CD14-positive monocyte (primary cell): ENCODE measurements around the gene ADAMTS15. TPM values are rescaled to one million over a fixed set of nuclear protein-coding genes. Genes with fewer than 3 reads are reported as not detected.
A peak's percentile ranks its signal among the peaks of the same experiment; 100 is the strongest.
"Not testable (repeated sequence)": the region's sequence is repeated elsewhere in the genome, so short reads cannot be mapped to it uniquely, and the experiment has no call there.

ENCODE experiments used
- DNase-seq, 3 donors: peaks; one replicate each; pipeline ENCODE4 v3.0.0-alpha.2; 2011 to 2022
- H2AFZ ChIP-seq: 2 replicates; pipeline ENCODE4 v1.6.0; 2012; ENCODE audit warnings: mild to moderate bottlenecking, low read depth, low read length, inconsistent platforms; ENCODE audit not compliant: insufficient read depth, poor library complexity, severe bottlenecking
- H3K27ac ChIP-seq, 2 donors: 1 replicate in 1 of 2; 2 replicates in 1 of 2; pipeline ENCODE4 v1.5.1; 2012 to 2013; ENCODE audit warnings: low read length in 2 of 2, control low read depth in 1 of 2, inconsistent platforms in 1 of 2, low read depth in 1 of 2, mild to moderate bottlenecking in 1 of 2
- H3K27me3 ChIP-seq, 2 donors: one replicate each; pipeline versions ENCODE4 v1.6.0 to v1.6.1; 2011 to 2013; ENCODE audit warnings: low read length in 2 of 2; ENCODE audit not compliant: control insufficient read depth in 2 of 2, insufficient read depth in 2 of 2
- H3K36me3 ChIP-seq, 2 donors: replicated peaks in 1 of 2; 1 replicate in 1 of 2; 2 replicates in 1 of 2; pipeline versions ENCODE4 v1.5.1 to v1.6.1; 2012 to 2013; ENCODE audit warnings: low read length in 2 of 2, control low read depth in 1 of 2, inconsistent platforms in 1 of 2, mild to moderate bottlenecking in 1 of 2; ENCODE audit not compliant: insufficient read depth in 2 of 2, control insufficient read depth in 1 of 2
- H3K4me1 ChIP-seq, 2 donors: 1 replicate in 1 of 2; 2 replicates in 1 of 2; pipeline versions ENCODE4 v1.5.1 to v1.6.1; 2012 to 2013; ENCODE audit warnings: low read length in 2 of 2, control low read depth in 1 of 2, inconsistent platforms in 1 of 2, mild to moderate bottlenecking in 1 of 2, moderate library complexity in 1 of 2; ENCODE audit not compliant: insufficient read depth in 2 of 2, control insufficient read depth in 1 of 2
- H3K4me2 ChIP-seq: replicated peaks from 2 replicates; pipeline ENCODE3; 2012; ENCODE audit warnings: low read length, moderate library complexity, mild to moderate bottlenecking; ENCODE audit not compliant: poor library complexity, severe bottlenecking; ENCODE audit errors: extremely low read depth
- H3K4me3 ChIP-seq, 3 experiments: fragments of 200-600 bp in 1 of 3; sonication (generic) in 1 of 3; replicated peaks in 1 of 3; 1 replicate in 2 of 3; 2 replicates in 1 of 3; pipeline ENCODE4 v1.5.1; 2011 to 2013; ENCODE audit warnings: low read length in 3 of 3, mild to moderate bottlenecking in 3 of 3, control low read depth in 2 of 3, low read depth in 2 of 3, inconsistent platforms in 1 of 3, moderate library complexity in 1 of 3
- H3K79me2 ChIP-seq: 2 replicates; pipeline ENCODE4 v1.6.0; 2012; ENCODE audit warnings: mild to moderate bottlenecking, control low read depth, inconsistent platforms, low read length, moderate library complexity; ENCODE audit not compliant: insufficient read depth
- H3K9ac ChIP-seq: 2 replicates; pipeline ENCODE4 v1.6.0; 2017; ENCODE audit warnings: low read length, mild to moderate bottlenecking; ENCODE audit not compliant: insufficient read depth, poor library complexity, severe bottlenecking
- H3K9me3 ChIP-seq, 2 donors: replicated peaks in 1 of 2; 1 replicate in 1 of 2; 2 replicates in 1 of 2; pipeline versions ENCODE4 v1.5.1 to v1.6.1; 2012 to 2013; ENCODE audit warnings: low read length in 2 of 2, control low read depth in 1 of 2; ENCODE audit not compliant: control insufficient read depth in 1 of 2, insufficient read depth in 1 of 2
- H4K20me1 ChIP-seq: 2 replicates; pipeline ENCODE4 v1.6.0; 2012; ENCODE audit warnings: mild to moderate bottlenecking, low read length, control low read depth, moderate library complexity; ENCODE audit not compliant: insufficient read depth
- H3K27ac Mint-ChIP-seq, 7 donors: one replicate each; pipeline ENCODE4 v1.8.0; 2020; ENCODE audit warnings: mild to moderate bottlenecking in 7 of 7, mixed read lengths in 7 of 7, moderate library complexity in 6 of 7, inconsistent platforms in 2 of 7
- H3K27me3 Mint-ChIP-seq, 3 donors: one replicate each; pipeline ENCODE4 v1.8.0; 2021 to 2022; ENCODE audit warnings: low read depth in 3 of 3, mild to moderate bottlenecking in 3 of 3, mixed read lengths in 3 of 3, moderate library complexity in 3 of 3, inconsistent platforms in 1 of 3
- H3K36me3 Mint-ChIP-seq, 2 donors: one replicate each; pipeline ENCODE4 v1.8.0; 2020; ENCODE audit warnings: mixed read lengths in 2 of 2, inconsistent platforms in 1 of 2, mild to moderate bottlenecking in 1 of 2
- H3K4me1 Mint-ChIP-seq: one replicate; pipeline ENCODE4 v1.8.0; 2020; ENCODE audit warnings: mild to moderate bottlenecking, mixed read lengths
- H3K4me3 Mint-ChIP-seq, 2 donors: one replicate each; pipeline ENCODE4 v1.8.0; 2020; ENCODE audit warnings: mild to moderate bottlenecking in 2 of 2, mixed read lengths in 2 of 2, moderate library complexity in 1 of 2
- H3K9me3 Mint-ChIP-seq, 7 donors: one replicate each; pipeline ENCODE4 v1.8.0; 2020 to 2022; ENCODE audit warnings: mixed read lengths in 7 of 7, mild to moderate bottlenecking in 6 of 7, moderate library complexity in 6 of 7, inconsistent platforms in 2 of 7
- CTCF ChIP-seq: fragments of 200-600 bp; IDR thresholded peaks from one replicate; pipeline ENCODE4 v1.8.0; 2022; ENCODE audit warnings: antibody characterized with exemption, mild to moderate bottlenecking
- WGBS: methylation state at CpG from one replicate; pipeline ENCODE4 v1.1.5; 2013; ENCODE audit warnings: missing lambda C conversion rate; ENCODE audit not compliant: insufficient coverage; 5-methylcytosine and 5-hydroxymethylcytosine counted together
- intact Hi-C, 2 donors: fragments of 100-400 bp; cut with micrococcal nuclease; formaldehyde crosslinking; loops; one replicate each; pipeline versions ENCODE4 v1.15.0 to v1.15.1; 2023
- polyA plus RNA-seq, 3 donors: library from polyadenylated mRNA; depleted of rRNA in 1 of 3; unstranded in 2 of 3; stranded (reverse) in 1 of 3; fragments of 300-500 nt in 2 of 3; fragments of >200 nt in 1 of 3; fragmentation: Illumina TruSeq in 2 of 3; gene quantifications; 1 replicate in 2 of 3; 2 replicates in 1 of 3; pipeline ENCODE4 v1.2.3, GENCODE V29; 2012 to 2021

The ADAMTS15 gene
- polyA plus RNA-seq, 3 donors: not detected

GRCh38 chr11:130436171-130436570, 12.3 kb upstream of the ADAMTS15 start:
- Histone ChIP-seq H3K27me3 (peaks cover 2 to 3% of the 10 kb centered on the region in 2 donors), H3K36me3 (no peaks in the 10 kb centered on the region), H4K20me1 (no peaks in the 10 kb centered on the region), H3K4me2 (no peak overlapping the region), H3K4me1 (no peaks in the 10 kb centered on the region), H3K79me2 (no peaks in the 10 kb centered on the region), H3K9me3 (no peaks in the 10 kb centered on the region), H3K9ac (no peak overlapping the region), H3K4me3 (no peak overlapping the region), H2AFZ (no peak overlapping the region), H3K27ac (no peak overlapping the region)
- H3K27ac Mint-ChIP-seq: no peak overlapping the region
- DNase-seq: no peak
- no peaks in the 10 kb centered on the region for H3K36me3 Mint-ChIP-seq
- peaks cover 10 to 15% (median 11%) of the 10 kb centered on the region in 3 donors for H3K27me3 Mint-ChIP-seq
- peaks cover 11% of the 10 kb centered on the region for H3K4me1 Mint-ChIP-seq
- H3K4me3 Mint-ChIP-seq: no peak overlapping the region
- no peak for TF ChIP-seq CTCF
- intact Hi-C loops: no loop called here
- WGBS: no CpG with 5 or more reads among the region's 3 CpGs
- peaks cover 0 to 8% (median 2%) of the 10 kb centered on the region in 7 donors for H3K9me3 Mint-ChIP-seq

GRCh38 chr11:130437848-130438247, 10.6 kb upstream of the ADAMTS15 start:
- intact Hi-C loops: no loop called here
- Histone ChIP-seq H3K9me3 (no peaks in the 10 kb centered on the region), H3K9ac (no peak overlapping the region), H3K79me2 (no peaks in the 10 kb centered on the region), H3K4me3 (no peak overlapping the region), H3K4me2 (no peak overlapping the region), H3K36me3 (no peaks in the 10 kb centered on the region), H4K20me1 (no peaks in the 10 kb centered on the region), H3K4me1 (no peaks in the 10 kb centered on the region), H2AFZ (no peak overlapping the region), H3K27me3 (no peaks in the 10 kb centered on the region), H3K27ac (no peak overlapping the region)
- no peak for TF ChIP-seq CTCF
- Mint-ChIP-seq H3K27ac (no peak overlapping the region), H3K9me3 (peaks cover 0 to 10% (median 2%) of the 10 kb centered on the region in 7 donors), H3K4me3 (no peak overlapping the region), H3K4me1 (peaks cover 11% of the 10 kb centered on the region), H3K27me3 (peaks cover 7 to 12% (median 11%) of the 10 kb centered on the region in 3 donors), H3K36me3 (no peaks in the 10 kb centered on the region)
- no peak for DNase-seq
- 96% methylated on average over 5 of the region's 7 CpGs for WGBS

GRCh38 chr11:130438401-130439159, 9.9 kb upstream of the ADAMTS15 start:
- H3K4me1 ChIP-seq, H3K9ac ChIP-seq, H3K27ac Mint-ChIP-seq, H3K9me3 Mint-ChIP-seq, H3K4me3 ChIP-seq, DNase-seq, H3K36me3 Mint-ChIP-seq, H3K4me3 Mint-ChIP-seq, H3K36me3 ChIP-seq, H3K4me2 ChIP-seq, H3K27me3 ChIP-seq, H3K27ac ChIP-seq, H3K79me2 ChIP-seq, intact Hi-C loops, H4K20me1 ChIP-seq, H3K9me3 ChIP-seq: not testable (repeated sequence)
- Mint-ChIP-seq H3K4me1 (peaks cover 11% of the 10 kb centered on the region), H3K27me3 (peaks cover 7 to 10% (median 9%) of the 10 kb centered on the region in 3 donors)
- H2AFZ ChIP-seq: peak overlapping the region; percentile 34
- WGBS: 83% methylated on average over 8 of the region's 10 CpGs
